NCI-H1694 treated with DMSO at 0.1 percent for 48 hours (cell line): Measurements from ENCODE around the gene A2M.

Experiments used
- DNase-seq: peaks from one replicate; lab custom pipeline; 2025; lab: John Stamatoyannopoulos, UW

A2M gene

GRCh38 chr12:9037431-9037830 is 78.3 kb downstream of the A2M start:
- DNase-seq = no peak

- DNase-seq = no peak
These were observed 79.5 kb downstream of the A2M start for GRCh38 chr12:9036227-9036626.

GRCh38 chr12:9034095-9034494 is 81.6 kb downstream of the A2M start:
- DNase-seq = no peak

DNA sequence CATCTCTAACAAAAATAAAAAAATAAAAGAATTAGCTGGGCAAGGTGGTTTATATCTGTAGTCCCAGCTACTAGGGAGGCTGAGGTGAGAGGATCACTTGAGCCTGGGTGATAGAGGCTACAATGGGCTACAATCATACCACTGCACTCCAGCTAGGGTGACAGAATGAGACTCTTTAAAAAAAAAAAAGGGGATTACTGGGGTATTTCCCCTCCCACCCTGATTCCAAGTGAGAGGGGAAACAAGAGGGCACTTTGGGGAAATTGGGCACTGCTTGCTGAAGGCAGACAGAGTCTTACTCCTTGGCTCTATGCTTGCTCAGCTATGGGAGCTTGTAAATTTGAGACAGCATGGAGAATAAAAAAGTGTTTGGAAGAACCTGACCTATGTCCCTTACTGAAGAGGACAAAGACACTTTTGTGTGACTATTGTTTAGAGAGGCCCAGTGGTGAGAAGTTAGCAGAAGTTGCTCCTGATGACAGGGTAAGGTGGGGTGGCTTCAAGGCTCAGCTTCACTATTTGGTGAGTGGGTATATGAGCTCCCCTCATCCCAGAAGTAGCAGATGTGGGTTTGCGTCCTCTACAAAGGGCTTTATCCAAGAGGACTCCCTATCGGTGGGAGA is 82.3 kb downstream of the A2M start:
- no peak for DNase-seq

GRCh38 chr12:9032202-9032964 is 83.3 kb downstream of the A2M start:
- DNase-seq = no peak

GRCh38 chr12:9030776-9031175 is 84.9 kb downstream of the A2M start:
- DNase-seq = no peak

DNA sequence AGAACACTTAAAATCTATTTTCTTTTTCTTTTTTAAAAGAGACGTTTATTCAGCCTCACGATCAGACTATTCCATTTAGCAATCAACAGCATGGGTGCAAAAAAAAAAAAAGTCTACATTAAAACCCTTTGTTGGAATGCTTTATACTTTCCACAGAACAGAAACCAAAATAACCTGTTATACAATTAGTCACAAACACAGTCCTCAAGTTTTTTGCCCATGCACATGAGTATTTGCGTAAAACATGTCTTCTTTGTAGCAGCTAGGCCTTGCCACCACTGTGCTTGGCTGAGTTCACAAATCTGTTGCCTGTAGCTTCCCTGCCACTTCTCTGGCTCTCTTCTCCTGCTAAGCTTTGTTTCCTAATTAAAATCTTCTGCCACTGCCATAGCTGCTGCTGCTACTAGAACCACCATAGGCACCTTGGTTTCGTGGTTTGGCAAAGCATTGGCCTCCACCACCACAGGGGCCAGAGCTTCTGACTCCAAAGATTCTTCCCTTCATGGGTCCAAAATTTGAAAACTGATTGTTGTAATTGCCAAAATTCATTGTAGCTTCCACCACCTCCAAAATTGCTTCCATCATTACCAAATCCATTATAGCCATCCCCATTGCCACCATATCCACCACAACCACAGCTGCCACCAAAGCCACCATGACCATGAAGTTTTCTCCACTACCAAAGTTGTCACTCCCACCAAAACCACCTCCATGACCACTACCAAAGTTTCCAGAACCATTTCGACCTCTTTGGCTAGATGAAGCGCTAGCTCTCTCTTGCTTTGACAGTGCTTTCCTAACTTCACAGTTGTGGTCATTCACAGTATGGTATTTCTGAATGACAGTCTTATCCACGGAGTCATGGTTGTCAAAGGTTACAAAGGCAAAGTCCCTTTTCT is 88.3 kb downstream of the A2M start:
- DNase-seq = no peak

DNA sequence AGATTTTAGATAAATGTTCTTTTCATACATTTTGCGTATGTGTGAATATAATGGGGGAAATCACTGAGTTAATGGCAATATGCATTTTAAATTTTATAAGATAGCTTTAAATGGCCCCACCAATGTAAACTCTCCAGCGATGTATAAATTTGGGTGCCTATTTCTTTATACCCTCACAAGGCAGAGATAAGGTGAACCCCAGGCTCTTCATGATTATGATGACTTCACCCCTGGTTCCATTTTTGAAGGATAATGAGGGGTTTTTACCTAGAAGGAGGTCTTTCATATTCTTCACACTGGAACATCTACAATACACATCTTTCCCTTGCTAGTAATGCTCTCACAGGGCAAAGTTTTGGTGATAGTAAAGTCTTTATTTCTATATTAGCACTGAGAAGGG is 91.2 kb downstream of the A2M start:
- no peak for DNase-seq

DNA sequence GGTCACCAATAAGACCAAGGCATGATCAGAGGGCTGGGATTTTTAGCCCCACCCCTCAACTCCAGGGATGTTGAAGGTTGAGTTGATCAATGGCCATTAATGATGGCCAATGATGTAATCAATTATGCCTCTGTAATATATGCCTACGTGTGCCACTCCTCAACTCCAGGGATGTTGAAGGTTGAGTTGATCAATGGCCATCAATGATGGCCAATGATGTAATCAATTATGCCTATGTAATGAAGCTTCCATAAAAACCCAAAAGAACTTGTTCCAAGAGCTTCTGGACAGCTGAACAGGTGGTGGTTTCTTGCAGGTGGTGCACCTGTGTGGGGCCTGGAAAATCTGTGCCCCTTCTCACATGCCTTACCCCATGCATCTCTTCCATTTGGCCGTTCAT is 93.1 kb downstream of the A2M start:
- DNase-seq = no peak
